Kidney tubule cell (primary cell): ENCODE results near the gene ALPI.
A peak's percentile ranks its signal among the peaks of the same experiment; 100 is the strongest.
"Not testable (repeated sequence)": the region's sequence is repeated elsewhere in the genome, so short reads cannot be mapped to it uniquely, and the experiment has no call there.

Experiments used
- DNase-seq: peaks from one replicate; pipeline ENCODE4 v3.0.0-alpha.2; 2018; ENCODE audit warnings: low spot score

The ALPI gene

GRCh38 chr2:232441922-232442321 is 14.0 kb upstream of the ALPI start:
- not testable (repeated sequence) for DNase-seq

DNA sequence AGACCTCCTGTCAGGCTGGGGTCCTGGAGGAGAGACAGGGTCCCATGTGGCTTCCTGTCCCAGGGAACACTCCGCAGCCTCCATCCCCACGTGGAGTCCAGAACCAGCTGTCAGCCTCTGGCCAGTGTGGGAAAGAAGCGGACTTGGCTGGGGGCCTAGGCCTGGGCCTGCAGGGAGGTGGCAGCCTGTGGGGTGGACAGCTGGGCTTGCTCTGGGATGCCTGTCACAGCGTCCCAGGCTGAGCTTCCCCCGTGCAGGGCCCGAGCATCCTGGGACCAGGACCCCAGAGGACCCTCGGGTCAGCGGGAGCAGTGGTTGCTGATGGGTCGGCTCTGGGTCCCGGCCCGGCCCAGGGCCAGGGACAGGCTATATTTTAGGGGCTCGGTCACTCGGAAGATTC is 13.5 kb upstream of the ALPI start:
- not testable (repeated sequence) for DNase-seq

- DNase-seq, result not testable (repeated sequence)
Observed at GRCh38 chr2:232443047-232443446, 12.9 kb upstream of the ALPI start.

GRCh38 chr2:232443669-232444408 is 12.1 kb upstream of the ALPI start:
- DNase-seq, result not testable (repeated sequence)

- peak; percentile 69 for DNase-seq
Observed at GRCh38 chr2:232444409-232445148, 11.4 kb upstream of the ALPI start.

DNA sequence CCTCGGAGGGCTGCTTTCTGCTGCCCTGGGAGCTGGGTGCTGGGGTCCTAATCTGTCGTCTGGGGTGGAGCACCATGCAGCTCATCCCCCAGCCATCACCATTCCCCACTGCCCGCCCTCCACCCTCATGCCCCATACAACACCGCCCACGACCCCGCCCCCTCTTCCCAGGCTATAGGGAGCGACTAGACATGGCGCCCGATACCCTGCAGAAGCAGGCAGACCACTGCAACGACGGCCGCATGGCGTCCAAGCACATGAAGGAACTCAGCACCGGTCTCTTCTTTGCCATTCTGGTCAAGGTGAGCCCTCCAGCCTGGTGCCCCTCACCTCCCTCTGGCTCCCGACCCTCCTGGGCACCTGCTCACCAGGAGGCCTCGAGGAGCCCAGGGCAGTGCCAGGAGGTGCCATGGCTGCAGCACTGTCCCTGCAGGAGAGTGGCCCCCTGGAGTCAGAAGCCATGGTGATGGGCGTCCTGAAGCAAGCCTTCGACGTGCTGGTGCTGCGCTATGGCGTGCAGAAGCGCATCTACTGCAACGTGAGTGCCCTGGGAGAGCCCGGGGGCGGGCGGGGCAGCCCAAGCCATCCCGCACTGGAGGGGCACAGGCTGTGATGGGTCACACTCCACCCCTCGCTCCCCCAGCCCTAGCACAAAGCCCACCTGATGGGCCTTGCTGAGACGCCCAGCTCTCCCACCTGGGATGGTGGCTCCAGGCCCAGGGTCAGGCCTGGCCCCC is 10.6 kb upstream of the ALPI start:
- DNase-seq, result not testable (repeated sequence)

DNA sequence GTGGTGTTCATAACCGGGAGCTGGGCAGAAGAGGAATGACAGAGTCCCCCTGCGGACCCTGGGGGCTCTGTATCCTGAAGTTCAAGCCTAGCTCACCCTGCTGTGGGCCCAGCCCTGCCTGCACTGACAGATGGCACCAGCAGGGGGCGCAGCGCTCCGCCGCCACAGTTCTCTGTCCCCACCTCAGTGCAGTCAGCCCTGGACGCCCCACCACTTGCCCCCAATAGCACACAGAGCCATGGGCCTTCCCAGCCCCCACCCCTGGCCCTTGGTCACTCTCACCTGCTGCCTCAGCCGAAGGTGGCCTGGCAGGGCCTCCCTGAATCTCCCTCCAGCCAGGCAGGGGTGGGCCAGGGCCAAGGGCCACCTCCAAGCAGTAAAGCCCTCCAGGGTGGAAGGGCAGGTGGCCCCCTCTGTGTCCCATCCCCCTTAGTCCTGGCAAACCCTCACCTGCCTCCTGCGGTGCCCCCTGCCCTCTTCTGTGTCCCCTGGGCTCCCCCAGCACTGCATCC is 9.6 kb upstream of the ALPI start:
- not testable (repeated sequence) for DNase-seq

DNA sequence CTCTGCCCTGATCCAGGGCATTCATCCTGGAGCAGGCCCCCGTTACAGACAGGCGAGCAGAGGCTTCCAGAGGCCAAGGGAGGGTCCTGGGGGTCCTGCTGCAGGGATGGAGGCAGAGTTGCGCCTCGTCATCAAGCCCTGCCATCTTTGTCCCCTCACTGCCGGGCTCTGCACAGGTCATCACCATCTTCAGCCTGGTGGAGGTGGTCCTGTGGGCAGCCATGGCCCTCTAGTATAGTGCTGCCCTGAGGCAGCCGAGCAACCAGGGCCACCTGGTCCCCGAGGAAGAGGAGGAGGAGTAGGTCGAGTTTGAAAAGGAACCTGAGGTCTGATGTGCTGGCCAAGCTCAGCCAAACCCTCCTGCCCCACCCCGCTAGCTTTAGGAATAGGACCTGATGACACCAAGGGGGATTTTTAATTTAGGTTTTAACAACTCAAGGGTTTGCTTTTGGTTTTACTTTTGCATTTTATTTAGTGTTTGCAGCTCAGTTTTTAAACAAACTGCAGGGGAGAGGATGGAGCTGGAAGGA is 8.8 kb upstream of the ALPI start:
- no peak for DNase-seq

- peak; percentile 19 for DNase-seq
Observed at GRCh38 chr2:232447638-232448303, 8.2 kb upstream of the ALPI start.

GRCh38 chr2:232448304-232448690 is 7.7 kb upstream of the ALPI start:
- DNase-seq, result no peak

DNA sequence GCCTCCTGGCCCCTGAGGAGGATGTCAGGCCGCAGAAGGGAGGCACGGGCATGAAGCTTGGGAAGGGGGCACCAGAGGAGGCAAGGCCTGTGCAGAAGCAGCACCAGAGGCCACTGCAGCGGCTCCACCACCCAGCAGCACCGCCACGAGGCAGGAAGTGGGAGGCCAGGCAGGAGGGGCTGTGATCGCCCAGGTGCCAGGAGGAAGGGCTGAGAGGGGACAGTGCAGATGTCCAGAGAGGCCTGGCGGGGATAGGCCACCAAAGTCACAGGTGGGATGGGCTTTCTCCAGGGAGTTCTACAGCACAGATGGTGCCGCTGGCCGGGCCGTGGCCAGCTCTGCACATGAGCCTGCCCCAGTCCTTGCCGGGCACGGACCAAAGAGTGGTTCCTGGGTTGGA is 6.0 kb upstream of the ALPI start:
- no peak for DNase-seq

DNA sequence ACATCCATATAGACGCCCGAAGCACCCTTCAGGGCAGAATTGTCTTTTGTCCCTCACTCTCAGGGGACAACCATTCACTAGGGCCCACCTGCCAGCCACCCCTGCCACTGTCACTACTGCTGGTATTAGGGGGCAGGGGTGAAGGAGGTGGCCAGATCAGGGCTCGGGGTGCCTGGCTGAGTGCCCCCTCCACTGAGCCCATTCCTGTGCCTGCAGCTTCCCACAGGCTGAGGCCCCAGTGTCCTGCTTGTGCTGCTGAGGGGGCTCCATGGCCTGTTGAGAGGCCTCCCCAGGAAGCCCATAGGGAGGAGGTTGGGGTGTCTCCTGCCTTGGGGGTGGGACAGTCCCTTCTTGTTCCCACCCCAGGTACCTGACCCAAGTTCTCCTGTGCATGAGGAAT is 4.3 kb upstream of the ALPI start:
- DNase-seq, result not testable (repeated sequence)

GRCh38 chr2:232454630-232455029 is 1.3 kb upstream of the ALPI start:
- DNase-seq, result no peak

- DNase-seq, result no peak
Observed at GRCh38 chr2:232456296-232457120, 555 bp downstream of the ALPI start.

DNA sequence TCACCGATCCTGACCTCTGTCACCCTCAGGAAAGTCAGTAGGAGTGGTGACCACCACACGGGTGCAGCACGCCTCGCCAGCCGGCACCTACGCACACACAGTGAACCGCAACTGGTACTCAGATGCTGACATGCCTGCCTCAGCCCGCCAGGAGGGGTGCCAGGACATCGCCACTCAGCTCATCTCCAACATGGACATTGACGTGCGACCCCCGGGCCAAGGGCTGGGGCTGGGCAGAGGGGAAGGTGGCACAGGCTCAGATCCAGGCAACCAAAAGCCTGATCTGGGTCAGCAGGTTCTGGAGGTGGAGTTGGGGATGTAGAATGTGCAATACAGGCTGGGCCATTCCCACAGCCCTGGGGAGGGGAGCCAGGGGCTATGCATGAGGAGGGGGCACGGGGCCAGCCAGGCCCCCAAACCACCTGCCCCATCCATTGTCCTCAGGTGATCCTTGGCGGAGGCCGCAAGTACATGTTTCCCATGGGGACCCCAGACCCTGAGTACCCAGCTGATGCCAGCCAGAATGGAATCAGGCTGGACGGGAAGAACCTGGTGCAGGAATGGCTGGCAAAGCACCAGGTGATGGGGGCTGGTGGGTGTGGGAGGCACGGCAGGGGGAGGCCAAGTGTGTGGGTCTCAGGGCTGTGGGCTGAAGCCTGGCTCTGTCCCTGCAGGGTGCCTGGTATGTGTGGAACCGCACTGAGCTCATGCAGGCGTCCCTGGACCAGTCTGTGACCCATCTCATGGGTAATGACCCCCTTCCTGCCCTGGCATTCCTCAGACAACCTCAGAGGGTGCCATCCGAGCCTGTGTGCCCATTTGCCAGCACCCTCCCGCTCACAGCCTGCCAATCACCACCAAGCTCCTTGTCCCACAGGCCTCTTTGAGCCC is 1.4 kb downstream of the ALPI start:
- no peak for DNase-seq

- no peak for DNase-seq
Observed at GRCh38 chr2:232458051-232458660, 2.2 kb downstream of the ALPI start.

- DNase-seq, result no peak
Observed at GRCh38 chr2:232458661-232459418, 2.9 kb downstream of the ALPI start.

- DNase-seq, result no peak
Observed at GRCh38 chr2:232459419-232460035, 3.6 kb downstream of the ALPI start.
